GM12878 (cell line): Measurements from ENCODE around the gene HPS6. TPM values are rescaled to one million over a fixed set of nuclear protein-coding genes. Genes with fewer than 3 reads are reported as not detected.
A peak's percentile ranks its signal among the peaks of the same experiment; 100 is the strongest.

Source experiments
- ATAC-seq: fragments of 200-7000 bp; cut with Tn5 transposase; 3 replicates; pipeline ENCODE4 v1.9.1; 2020; ENCODE audit warnings: mild to moderate bottlenecking, moderate library complexity
- BruUV-seq: library from RNA; stranded (reverse); fragments of 400-500 nt; replicated peaks from 2 replicates; lab custom pipeline; 2021; lab: Mats Ljungman, UMichigan
- CTCF ChIA-PET: fragments of 300-600 bp; sonication (Branson Sonifier 250); formaldehyde crosslinking; extraction: SDS; loops from one replicate; lab custom pipeline; 2021; ENCODE audit warnings: inconsistent platforms; lab: Yijun Ruan, JAX
- POLR2A ChIA-PET: fragments of 350-600 bp; formaldehyde crosslinking; extraction: SDS; loops from one replicate; lab custom pipeline; 2021; ENCODE audit warnings: inconsistent platforms; lab: Charles Lee
- RAD21 ChIA-PET: fragments of 300-600 bp; sonication (Branson Sonifier 250); formaldehyde crosslinking; loops from one replicate; lab custom pipeline; 2023; ENCODE audit warnings: antibody characterized with exemption; ENCODE audit not compliant: unreplicated experiment; lab: Charles Lee
- SMC1A ChIA-PET: fragments of 300-600 bp; sonication (Branson Sonifier 250); formaldehyde crosslinking; loops from one replicate; lab custom pipeline; 2023; ENCODE audit not compliant: unreplicated experiment, uncharacterized antibody; lab: Charles Lee
- DNase-seq: peaks from one replicate; pipeline ENCODE4 v3.0.0-alpha.2; 2011; ENCODE audit warnings: low read depth, low spot score
- FAIRE-seq: peaks from 3 replicates; lab custom pipeline; 2011; peaks lifted over from hg19 to GRCh38; lab: Jason Lieb, UNC
- H2AFZ ChIP-seq: 2 replicates; pipeline ENCODE4 v1.6.0; 2011; ENCODE audit warnings: low read depth, low read length, control low read depth; ENCODE audit not compliant: control insufficient read depth
- H3K27ac ChIP-seq: 2 replicates; pipeline ENCODE4 v1.5.1; 2011; ENCODE audit warnings: control low read depth; ENCODE audit not compliant: control insufficient read depth, insufficient read depth
- H3K27me3 ChIP-seq, 2 experiments: replicated peaks in 1 of 2; 2 replicates each; pipeline versions ENCODE4 v1.6.0 to v1.6.1; 2011; ENCODE audit warnings: low read length in 1 of 2; ENCODE audit not compliant: control insufficient read depth in 2 of 2, insufficient read depth in 2 of 2
- H3K36me3 ChIP-seq, 2 experiments: 2 replicates each; pipeline ENCODE4 v1.5.1; 2011; ENCODE audit warnings: low read length in 1 of 2; ENCODE audit not compliant: control insufficient read depth in 2 of 2, insufficient read depth in 2 of 2
- H3K4me1 ChIP-seq: 2 replicates; pipeline ENCODE4 v1.6.1; 2011; ENCODE audit warnings: mild to moderate bottlenecking, low read length, moderate library complexity, mixed read lengths; ENCODE audit not compliant: control insufficient read depth, insufficient read depth
- H3K4me2 ChIP-seq: 2 replicates; pipeline ENCODE4 v1.6.0; 2011; ENCODE audit warnings: control low read depth; ENCODE audit not compliant: control insufficient read depth, insufficient read depth
- H3K4me3 ChIP-seq: fragments of 200-600 bp; sonication (generic); 2 replicates; pipeline ENCODE4 v1.5.1; 2016
- H3K79me2 ChIP-seq: 2 replicates; pipeline ENCODE4 v1.6.0; 2011; ENCODE audit warnings: low read length; ENCODE audit not compliant: control insufficient read depth, insufficient read depth
- H3K9ac ChIP-seq: 2 replicates; pipeline ENCODE4 v1.8.0; 2011; ENCODE audit warnings: low read length, control low read depth, mixed read lengths; ENCODE audit not compliant: control insufficient read depth, insufficient read depth
- H3K9me3 ChIP-seq: replicated peaks from 3 replicates; pipeline ENCODE4 v1.5.1; 2011; ENCODE audit warnings: mild to moderate bottlenecking, low read length; ENCODE audit not compliant: control insufficient read depth, insufficient read depth
- H4K20me1 ChIP-seq: 2 replicates; pipeline ENCODE4 v1.6.0; 2011; ENCODE audit not compliant: control insufficient read depth, insufficient read depth
- KDM1A ChIP-seq: fragments of 200-600 bp; sonication (generic); IDR thresholded peaks from 2 replicates; pipeline ENCODE4 v1.6.1; 2016; ENCODE audit warnings: borderline replicate concordance
- WGBS: methylation state at CpG from one replicate; pipeline ENCODE4 v1.1.6; 2016; ENCODE audit warnings: low lambda C conversion rate; ENCODE audit not compliant: insufficient replicate concordance, insufficient coverage; ENCODE audit errors: missing lambda C conversion rate; 5-methylcytosine and 5-hydroxymethylcytosine counted together
- in situ Hi-C: fragments of 300-500 bp; cut with MboI; formaldehyde crosslinking; loops from 9 replicates; pipeline ENCODE4 v1.14.3; 2018; ENCODE audit warnings: mixed read lengths
- intact Hi-C: fragments of 100-400 bp; cut with micrococcal nuclease; formaldehyde crosslinking; loops from one replicate; pipeline ENCODE4 v1.14.2; 2022; ENCODE audit not compliant: unreplicated experiment
- polyA plus RNA-seq, 11 experiments: library from polyadenylated mRNA; depleted of rRNA in 4 of 11; unstranded in 6 of 11; stranded (reverse) in 5 of 11; fragments of >200 nt; fragmentation: Nextera tagmentation in 4 of 11; fragmentation: Illumina TruSeq in 1 of 11; extraction: Ambion mirVana in 4 of 11; extraction: Trizol in 1 of 11; gene quantifications; 1 replicate in 1 of 11; 2 replicates in 10 of 11; pipeline versions ENCODE4 v1.2.1 to v1.2.3, GENCODE V29; 2011 to 2016; ENCODE audit warnings: inconsistent platforms in 2 of 11, missing spikeins in 2 of 11, low read depth in 1 of 11
- small RNA-seq: library from RNA; depleted of rRNA; stranded (forward); fragments of <200 nt; gene quantifications from one replicate; pipeline ENCODE3, GENCODE V24; 2014
- total RNA-seq, 4 experiments: library from RNA; depleted of rRNA in 3 of 4; stranded (reverse); fragments of >200 nt in 3 of 4; fragmentation: Illumina TruSeq in 1 of 4; extraction: Trizol in 1 of 4; gene quantifications; 2 replicates each; pipeline versions ENCODE4 v1.2.1 to v1.2.3, GENCODE V29; 2013 to 2021

Gene HPS6
- total and polyA plus RNA-seq, 10 of the 15 experiments (the other 5 are each of a cell fraction or from before 2014, with no cell fraction given): 1.4 to 28.0 (median 12.0) TPM

DNA sequence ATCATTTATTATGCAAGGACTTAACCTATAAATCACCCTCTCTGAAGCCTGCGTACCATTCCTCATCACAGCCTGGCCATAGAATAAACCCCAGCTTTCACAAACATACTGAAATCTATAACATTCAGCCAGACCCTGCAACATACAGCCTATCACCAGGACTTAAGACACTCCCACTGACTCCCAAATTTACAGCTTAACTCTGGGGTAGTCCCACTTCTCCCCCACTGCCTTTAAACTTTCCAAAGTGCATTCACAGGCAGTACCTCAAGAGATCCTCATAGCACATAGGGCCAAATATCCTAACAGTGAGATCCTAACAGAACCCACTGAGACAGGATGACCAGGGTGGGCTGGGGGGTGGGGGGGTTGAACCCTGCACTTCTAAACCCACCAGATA lies 51.5 kb downstream of the HPS6 start:
- Histone ChIP-seq H3K9ac (peak overlapping the region; percentile 88; the same call in 1 of the 2 replicates), H3K4me3 (peak overlapping the region; percentile 98; the same call in 1 of the 2 replicates)

More for the DNA sequence above, 51.5 kb downstream of the HPS6 start:
- ChIA-PET POLR2A (interaction anchor here (0.5 to 1.1 kb wide), 3 partner anchors 14 to 282 kb away, joined by 3 to 4 read pairs (median 3); partner anchors contain the start of gene NOLC1), RAD21 (no interaction called here), CTCF (interaction anchor here (1.0 to 4.7 kb wide), 4 partner anchors 23 to 335 kb away, joined by 3 to 28 read pairs (median 4); no protein-coding TSS in a partner anchor), SMC1A (interaction anchor here (0.6 to 1.4 kb wide), 2 partner anchors 15 to 32 kb away, joined by 3 read pairs; no protein-coding TSS in a partner anchor)
- peaks cover 81% of the 10 kb centered on the region for H3K79me2 ChIP-seq
- intact Hi-C loops (loop anchor here (2.0 to 5.0 kb wide), 2 partner anchors 64 to 279 kb away; no protein-coding TSS in a partner anchor), in situ Hi-C loops (no loop called here)
- ATAC-seq: no peak
- peak overlapping the region; percentile 73; the same call in 1 of the 2 replicates for H3K27ac ChIP-seq
- H3K9me3 ChIP-seq: no peaks in the 10 kb centered on the region
- no peak overlapping the region for H2AFZ ChIP-seq
- no peaks in the 10 kb centered on the region for H4K20me1 ChIP-seq
- H3K4me2 ChIP-seq: peak overlapping the region; percentile 99
- peaks cover 0 to under 1% of the 10 kb centered on the region in 2 experiments; a peak in 2 of 4 replicates for H3K36me3 ChIP-seq
- TF ChIP-seq KDM1A: no peak
- no peak for DNase-seq
- WGBS: 89% methylated on average over 1 of the region's 1 CpG
- H3K4me1 ChIP-seq: peaks cover 52% of the 10 kb centered on the region
- BruUV-seq: no TSS peak
- FAIRE-seq: no peak
- no peaks in the 10 kb centered on the region for H3K27me3 ChIP-seq

Small RNA genes within 50 kb of the gene (small RNA-seq; reads per million reads assigned to genes)
- not detected for gene AL500527.1
- gene AL500527.2: not detected

Other genes starting within 250 kb of the HPS6 start
Only the 7 nearest of the 9 such genes appear.
- gene ARMH3, start 9.2 kb upstream of the HPS6 start, total RNA-seq (2014; rRNA removed): 18.1 and 18.2 TPM in 2 replicates
- gene ARMH3, start 9.2 kb upstream of the HPS6 start, total RNA-seq (2014; rRNA removed; fragmentation: Illumina TruSeq; extraction: Trizol): 14.6 and 15.2 TPM in 2 replicates
- gene ARMH3, start 9.2 kb upstream of the HPS6 start, total RNA-seq (2021): 23.3 and 23.5 TPM in 2 replicates
- 29.8 and 33.0 TPM in 2 replicates for gene ARMH3, start 9.2 kb upstream of the HPS6 start, polyA plus RNA-seq (2011; rRNA removed)
- gene ARMH3, start 9.2 kb upstream of the HPS6 start, polyA plus RNA-seq (2014; fragmentation: Illumina TruSeq; extraction: Trizol): 22.4 and 22.7 TPM in 2 replicates
- gene ARMH3, start 9.2 kb upstream of the HPS6 start, polyA plus RNA-seq (2014; fragmentation: Nextera tagmentation; extraction: Ambion mirVana): 10 to 100 TPM; 13.6 to 14.0 TPM
- gene ARMH3, start 9.2 kb upstream of the HPS6 start, polyA plus RNA-seq (2014; rRNA removed): 21.5 and 22.1 TPM in 2 replicates
- gene ARMH3, start 9.2 kb upstream of the HPS6 start, polyA plus RNA-seq (2016; fragmentation: Nextera tagmentation; extraction: Ambion mirVana): 10 to 100 TPM; 13.0 to 14.2 TPM
- 34.6 and 37.7 TPM in 2 replicates for gene LDB1, start 55.0 kb downstream of the HPS6 start, total RNA-seq (2014; rRNA removed)
- gene LDB1, start 55.0 kb downstream of the HPS6 start, total RNA-seq (2014; rRNA removed; fragmentation: Illumina TruSeq; extraction: Trizol): 35.6 and 36.0 TPM in 2 replicates
- gene LDB1, start 55.0 kb downstream of the HPS6 start, total RNA-seq (2021): 45.6 and 51.1 TPM in 2 replicates
- 64.9 and 71.5 TPM in 2 replicates for gene LDB1, start 55.0 kb downstream of the HPS6 start, polyA plus RNA-seq (2011; rRNA removed)
- gene LDB1, start 55.0 kb downstream of the HPS6 start, polyA plus RNA-seq (2014; fragmentation: Illumina TruSeq; extraction: Trizol): 27.0 and 45.4 TPM in 2 replicates
- gene LDB1, start 55.0 kb downstream of the HPS6 start, polyA plus RNA-seq (2014; fragmentation: Nextera tagmentation; extraction: Ambion mirVana): 1 to 10 TPM; 1.7 to 2.3 TPM
- gene LDB1, start 55.0 kb downstream of the HPS6 start, polyA plus RNA-seq (2014; rRNA removed): 59.9 and 61.0 TPM in 2 replicates
- gene LDB1, start 55.0 kb downstream of the HPS6 start, polyA plus RNA-seq (2016; fragmentation: Nextera tagmentation; extraction: Ambion mirVana): 1 to 10 TPM; 4.7 to 5.6 TPM
- gene PPRC1, start 67.7 kb downstream of the HPS6 start, total RNA-seq (2014; rRNA removed): 23.4 and 25.1 TPM in 2 replicates
- gene PPRC1, start 67.7 kb downstream of the HPS6 start, total RNA-seq (2014; rRNA removed; fragmentation: Illumina TruSeq; extraction: Trizol): 18.7 and 19.2 TPM in 2 replicates
- 59.6 and 69.8 TPM in 2 replicates for gene PPRC1, start 67.7 kb downstream of the HPS6 start, total RNA-seq (2021)
- 9.6 and 22.3 TPM in 2 replicates for gene PPRC1, start 67.7 kb downstream of the HPS6 start, polyA plus RNA-seq (2011; rRNA removed)
- gene PPRC1, start 67.7 kb downstream of the HPS6 start, polyA plus RNA-seq (2014; fragmentation: Illumina TruSeq; extraction: Trizol): 42.1 and 55.9 TPM in 2 replicates
- 10 to 100 TPM; 13.1 to 15.2 TPM for gene PPRC1, start 67.7 kb downstream of the HPS6 start, polyA plus RNA-seq (2014; fragmentation: Nextera tagmentation; extraction: Ambion mirVana)
- 44.1 and 54.3 TPM in 2 replicates for gene PPRC1, start 67.7 kb downstream of the HPS6 start, polyA plus RNA-seq (2014; rRNA removed)
- gene PPRC1, start 67.7 kb downstream of the HPS6 start, polyA plus RNA-seq (2016; fragmentation: Nextera tagmentation; extraction: Ambion mirVana): 10 to 100 TPM; 39.6 to 40.6 TPM
- gene NOLC1, start 87.0 kb downstream of the HPS6 start, total RNA-seq (2014; rRNA removed): 106 and 111 TPM in 2 replicates
- 122 and 125 TPM in 2 replicates for gene NOLC1, start 87.0 kb downstream of the HPS6 start, total RNA-seq (2014; rRNA removed; fragmentation: Illumina TruSeq; extraction: Trizol)
- 144 TPM in 2 replicates for gene NOLC1, start 87.0 kb downstream of the HPS6 start, total RNA-seq (2021)
- gene NOLC1, start 87.0 kb downstream of the HPS6 start, polyA plus RNA-seq (2011; rRNA removed): 130 and 140 TPM in 2 replicates
- gene NOLC1, start 87.0 kb downstream of the HPS6 start, polyA plus RNA-seq (2014; fragmentation: Illumina TruSeq; extraction: Trizol): 244 and 248 TPM in 2 replicates
- gene NOLC1, start 87.0 kb downstream of the HPS6 start, polyA plus RNA-seq (2014; fragmentation: Nextera tagmentation; extraction: Ambion mirVana): 100 to 1,000 TPM in 1 of 2 experiments, 10 to 100 TPM in 1; 91.7 to 103 TPM
- 124 and 126 TPM in 2 replicates for gene NOLC1, start 87.0 kb downstream of the HPS6 start, polyA plus RNA-seq (2014; rRNA removed)
- 100 to 1,000 TPM; 180 to 193 TPM for gene NOLC1, start 87.0 kb downstream of the HPS6 start, polyA plus RNA-seq (2016; fragmentation: Nextera tagmentation; extraction: Ambion mirVana)
- gene ELOVL3, start 160.9 kb downstream of the HPS6 start, total RNA-seq (2014; rRNA removed): 0.11 TPM in 1 of 2 replicates, not detected in the other
- gene ELOVL3, start 160.9 kb downstream of the HPS6 start, total RNA-seq (2014; rRNA removed; fragmentation: Illumina TruSeq; extraction: Trizol): not detected in 2 replicates
- not detected in 2 replicates for gene ELOVL3, start 160.9 kb downstream of the HPS6 start, total RNA-seq (2021)
- 0.09 and 0.10 TPM in 2 replicates for gene ELOVL3, start 160.9 kb downstream of the HPS6 start, polyA plus RNA-seq (2011; rRNA removed)
- gene ELOVL3, start 160.9 kb downstream of the HPS6 start, polyA plus RNA-seq (2014; fragmentation: Illumina TruSeq; extraction: Trizol): not detected in 2 replicates
- not detected for gene ELOVL3, start 160.9 kb downstream of the HPS6 start, polyA plus RNA-seq (2014; fragmentation: Nextera tagmentation; extraction: Ambion mirVana)
- 0.09 TPM in 1 of 2 replicates, not detected in the other for gene ELOVL3, start 160.9 kb downstream of the HPS6 start, polyA plus RNA-seq (2014; rRNA removed)
- under 1 TPM in 1 of 2 experiments, not detected in 1; 0.18 TPM for gene ELOVL3, start 160.9 kb downstream of the HPS6 start, polyA plus RNA-seq (2016; fragmentation: Nextera tagmentation; extraction: Ambion mirVana)
- not detected in 2 replicates for gene PITX3, start 176.2 kb downstream of the HPS6 start, total RNA-seq (2014; rRNA removed)
- not detected in 2 replicates for gene PITX3, start 176.2 kb downstream of the HPS6 start, total RNA-seq (2014; rRNA removed; fragmentation: Illumina TruSeq; extraction: Trizol)
- gene PITX3, start 176.2 kb downstream of the HPS6 start, total RNA-seq (2021): not detected in 2 replicates
- gene PITX3, start 176.2 kb downstream of the HPS6 start, polyA plus RNA-seq (2011; rRNA removed): not detected in 2 replicates
- not detected in 2 replicates for gene PITX3, start 176.2 kb downstream of the HPS6 start, polyA plus RNA-seq (2014; fragmentation: Illumina TruSeq; extraction: Trizol)
- gene PITX3, start 176.2 kb downstream of the HPS6 start, polyA plus RNA-seq (2014; fragmentation: Nextera tagmentation; extraction: Ambion mirVana): not detected
- gene PITX3, start 176.2 kb downstream of the HPS6 start, polyA plus RNA-seq (2014; rRNA removed): not detected in 2 replicates
- gene PITX3, start 176.2 kb downstream of the HPS6 start, polyA plus RNA-seq (2016; fragmentation: Nextera tagmentation; extraction: Ambion mirVana): not detected
- 21.4 and 23.0 TPM in 2 replicates for gene GBF1, start 180.2 kb downstream of the HPS6 start, total RNA-seq (2014; rRNA removed)
- 13.3 and 13.8 TPM in 2 replicates for gene GBF1, start 180.2 kb downstream of the HPS6 start, total RNA-seq (2014; rRNA removed; fragmentation: Illumina TruSeq; extraction: Trizol)
- 38.8 and 42.0 TPM in 2 replicates for gene GBF1, start 180.2 kb downstream of the HPS6 start, total RNA-seq (2021)
- gene GBF1, start 180.2 kb downstream of the HPS6 start, polyA plus RNA-seq (2011; rRNA removed): 6.5 and 20.7 TPM in 2 replicates
- gene GBF1, start 180.2 kb downstream of the HPS6 start, polyA plus RNA-seq (2014; fragmentation: Illumina TruSeq; extraction: Trizol): 25.5 and 30.4 TPM in 2 replicates
- 1 to 10 TPM in 1 of 2 experiments, under 1 TPM in 1; 0.82 to 1.2 TPM for gene GBF1, start 180.2 kb downstream of the HPS6 start, polyA plus RNA-seq (2014; fragmentation: Nextera tagmentation; extraction: Ambion mirVana)
- gene GBF1, start 180.2 kb downstream of the HPS6 start, polyA plus RNA-seq (2014; rRNA removed): 19.6 and 24.3 TPM in 2 replicates
- 10 to 100 TPM; 29.5 to 35.6 TPM for gene GBF1, start 180.2 kb downstream of the HPS6 start, polyA plus RNA-seq (2016; fragmentation: Nextera tagmentation; extraction: Ambion mirVana)